ENCODE data around the gene XPO5. TPM values are rescaled to one million over a fixed set of nuclear protein-coding genes. Genes with fewer than 3 reads are reported as not detected.

Gene XPO5
- total RNA-seq, 1 experiment from 2014 or later = 57.9 TPM

DNA sequence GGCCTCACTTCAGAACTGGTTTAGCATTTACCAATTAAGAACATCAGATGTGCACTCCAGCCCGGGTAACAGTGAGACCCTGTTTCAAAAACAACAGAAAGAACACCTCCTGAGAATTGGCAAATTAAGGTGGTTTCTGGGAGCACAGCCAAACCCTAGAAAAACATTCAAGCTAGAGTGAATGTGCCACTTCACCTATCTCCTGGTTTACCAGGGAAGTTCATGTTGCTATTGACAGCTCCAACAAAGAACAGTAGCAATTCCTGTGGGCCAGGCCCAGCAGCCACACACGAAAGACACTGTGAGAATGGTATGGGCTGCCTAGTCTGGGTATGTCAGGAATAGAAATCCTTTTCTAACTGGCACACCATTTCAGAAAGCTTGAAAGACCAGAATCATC is 54.0 kb downstream of the XPO5 start:
- Histone ChIP-seq H3K79me2 (ENCODE audit: low read length) (peaks cover 31% of the 10 kb centered on the region), H3K36me3 (ENCODE audit: insufficient read depth, low read length) (peaks cover 66% of the 10 kb centered on the region), H2AFZ (ENCODE audit: low read length) (no peak overlapping the region), H3K4me3 (ENCODE audit: low read length) (no peak overlapping the region), H3K27ac (ENCODE audit: low read length) (no peak overlapping the region), H4K20me1 (ENCODE audit: insufficient read depth, low read depth, low read length) (no peaks in the 10 kb centered on the region; the same call in 1 of the 2 replicates), H3K9ac (ENCODE audit: low read length) (no peak overlapping the region), H3K4me2 (ENCODE audit: low read depth, low read length, poor library complexity, severe bottlenecking) (no peak overlapping the region), H3K9me3 (ENCODE audit: low read length) (no peaks in the 10 kb centered on the region), H3K9me2 (replicated peaks; ENCODE audit: insufficient read depth, low read length) (no peaks in the 10 kb centered on the region), H3K27me3 (ENCODE audit: low read length) (no peaks in the 10 kb centered on the region), H3K4me1 (ENCODE audit: low read length) (peaks cover 14% of the 10 kb centered on the region)
- no peak for DNase-seq

- H4K20me1 ChIP-seq (ENCODE audit: insufficient read depth, low read depth, low read length) = no peaks in the 10 kb centered on the region
- H3K9me3 ChIP-seq (ENCODE audit: low read length) = no peaks in the 10 kb centered on the region
- H3K4me1 ChIP-seq (ENCODE audit: low read length) = peaks cover 24% of the 10 kb centered on the region
- H3K9me2 ChIP-seq (replicated peaks; ENCODE audit: insufficient read depth, low read length) = no peaks in the 10 kb centered on the region
- no peak overlapping the region for H3K4me2 ChIP-seq (ENCODE audit: low read depth, low read length, poor library complexity, severe bottlenecking)
- no peak overlapping the region for H3K27ac ChIP-seq (ENCODE audit: low read length)
- H3K9ac ChIP-seq (ENCODE audit: low read length) = no peak overlapping the region
- H3K27me3 ChIP-seq (ENCODE audit: low read length) = no peaks in the 10 kb centered on the region
- no peak overlapping the region for H2AFZ ChIP-seq (ENCODE audit: low read length)
- peaks cover 47% of the 10 kb centered on the region for H3K79me2 ChIP-seq (ENCODE audit: low read length)
- no peak overlapping the region for H3K4me3 ChIP-seq (ENCODE audit: low read length)
- H3K36me3 ChIP-seq (ENCODE audit: insufficient read depth, low read length) = peaks cover 58% of the 10 kb centered on the region
- no peak for DNase-seq
Observed at GRCh38 chr6:43520097-43520496, 55.7 kb downstream of the XPO5 start.

DNA sequence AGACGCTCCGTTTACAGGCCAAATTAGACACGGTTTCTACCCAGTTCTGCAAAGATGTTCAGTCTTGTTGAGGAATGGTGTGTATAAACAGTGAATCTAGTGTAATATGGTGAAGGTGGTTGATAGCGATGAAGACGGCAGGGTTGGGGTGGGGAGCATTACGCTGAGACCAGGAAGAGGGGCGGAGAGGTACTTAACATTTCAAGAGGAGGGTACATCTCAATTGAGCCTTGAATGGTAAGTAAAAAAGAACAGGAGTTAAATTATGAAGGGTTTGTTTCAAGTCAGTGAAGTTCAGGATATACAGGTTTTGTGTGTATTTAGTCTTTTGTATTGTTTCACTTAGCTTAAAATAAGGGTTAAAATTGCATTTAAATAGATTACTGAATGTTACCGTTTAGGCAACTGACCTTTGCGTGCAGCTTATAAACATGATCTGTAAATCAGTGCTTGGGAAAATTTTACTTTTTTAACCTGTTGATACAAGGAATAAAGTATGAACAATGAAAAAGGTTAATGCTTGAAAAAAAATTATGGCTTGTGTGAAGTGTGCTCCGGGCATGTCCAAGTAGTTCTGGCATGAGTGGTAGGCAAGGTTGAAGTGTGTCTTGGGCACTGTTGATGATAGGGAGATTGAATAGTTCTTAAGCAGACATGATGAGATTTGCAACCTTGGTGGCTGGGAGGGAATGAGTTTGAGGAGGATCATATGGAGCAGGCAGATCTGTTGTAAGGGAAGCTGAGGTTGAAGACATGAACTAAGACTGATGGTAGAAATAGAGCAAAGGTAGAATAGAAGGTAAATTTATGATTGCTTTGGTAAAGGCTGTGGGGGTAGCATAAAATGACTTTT is 58.1 kb downstream of the XPO5 start:
- peak overlapping the region; percentile 79 for H3K4me2 ChIP-seq (ENCODE audit: low read depth, low read length, poor library complexity, severe bottlenecking)
- peaks cover 42% of the 10 kb centered on the region for H3K36me3 ChIP-seq (ENCODE audit: insufficient read depth, low read length)
- H3K27ac ChIP-seq (ENCODE audit: low read length) = peak overlapping the region; percentile 45; the same call in 1 of the 2 replicates
- H4K20me1 ChIP-seq (ENCODE audit: insufficient read depth, low read depth, low read length) = no peaks in the 10 kb centered on the region
- 0 out of 2 replicates have a peak overlapping the region, but pooled peaks have one; percentile 2 for H2AFZ ChIP-seq (ENCODE audit: low read length)
- H3K79me2 ChIP-seq (ENCODE audit: low read length) = peaks cover 52% of the 10 kb centered on the region
- no peaks in the 10 kb centered on the region for H3K27me3 ChIP-seq (ENCODE audit: low read length)
- peak overlapping the region; percentile 83 for H3K4me3 ChIP-seq (ENCODE audit: low read length)
- H3K9me3 ChIP-seq (ENCODE audit: low read length) = no peaks in the 10 kb centered on the region
- H3K9me2 ChIP-seq (replicated peaks; ENCODE audit: insufficient read depth, low read length) = no peaks in the 10 kb centered on the region
- peak; percentile 70 for DNase-seq
- H3K4me1 ChIP-seq (ENCODE audit: low read length) = peaks cover 24% of the 10 kb centered on the region
- peak overlapping the region; percentile 84 for H3K9ac ChIP-seq (ENCODE audit: low read length)

DNA sequence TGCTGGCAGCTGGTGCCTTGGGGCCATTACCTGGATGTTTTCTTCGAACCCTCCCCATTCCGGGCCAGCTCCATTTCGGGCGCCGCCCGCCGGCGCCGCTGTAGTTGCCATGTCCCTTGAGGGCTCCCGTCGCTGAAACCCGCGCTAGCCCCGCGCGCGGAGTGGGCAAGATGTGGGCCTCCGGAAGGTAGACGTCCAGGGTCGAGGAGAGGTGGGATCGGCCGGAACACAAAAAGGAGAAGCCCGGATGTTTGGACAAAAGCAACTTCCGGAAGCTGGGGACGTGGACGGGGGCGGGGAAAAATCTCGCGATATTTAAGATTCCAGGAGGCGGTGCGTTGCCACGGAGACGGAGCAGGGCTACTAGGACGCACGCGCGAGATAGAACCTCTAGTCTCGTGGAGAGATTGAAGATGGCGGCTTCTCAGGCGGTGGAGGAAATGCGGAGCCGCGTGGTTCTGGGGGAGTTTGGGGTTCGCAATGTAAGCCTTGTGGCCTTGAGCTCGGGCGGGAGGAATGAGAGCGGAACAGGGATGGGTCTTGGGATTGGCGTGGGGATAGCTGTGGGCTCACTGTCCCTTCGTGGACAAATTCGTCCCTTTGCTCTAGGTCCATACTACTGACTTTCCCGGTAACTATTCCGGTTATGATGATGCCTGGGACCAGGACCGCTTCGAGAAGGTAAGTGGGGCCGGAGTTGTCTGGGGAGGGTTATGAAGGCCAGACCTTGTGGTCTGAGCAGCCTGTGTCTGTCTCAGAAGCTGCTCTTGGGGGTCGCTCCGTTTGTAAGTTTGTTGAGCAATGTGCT is 58.9 kb downstream of the XPO5 start, which contains the start of the genes POLR1C and YIPF3:
Gene POLR1C (plus strand): TSS at position 393 of the 808 bp plus-strand sequence. CDS start 21 bp downstream, at position 414.
Gene YIPF3 (minus strand): TSS at position 230 of the 808 bp plus-strand sequence. CDS start 119 bp downstream, at position 111.
- peaks cover 34% of the 10 kb centered on the region for H3K36me3 ChIP-seq (ENCODE audit: insufficient read depth, low read length)
- peak within 1 kb of the TSS; percentile 90 for H3K4me2 ChIP-seq (ENCODE audit: low read depth, low read length, poor library complexity, severe bottlenecking)
- peak within 1 kb of the TSS; percentile 83 for H3K4me3 ChIP-seq (ENCODE audit: low read length)
- peak within 1 kb of the TSS; percentile 50 for H3K27ac ChIP-seq (ENCODE audit: low read length)
- H3K9me2 ChIP-seq (replicated peaks; ENCODE audit: insufficient read depth, low read length) = no peaks in the 10 kb centered on the region
- peak within 1 kb of the TSS; percentile 84 for H3K9ac ChIP-seq (ENCODE audit: low read length)
- no peaks in the 10 kb centered on the region for H4K20me1 ChIP-seq (ENCODE audit: insufficient read depth, low read depth, low read length)
- peaks cover 52% of the 10 kb centered on the region for H3K79me2 ChIP-seq (ENCODE audit: low read length)
- H2AFZ ChIP-seq (ENCODE audit: low read length) = peak within 1 kb of the TSS; percentile 31; the same call in 1 of the 2 replicates
- peak; percentile 100 for DNase-seq
- no peaks in the 10 kb centered on the region for H3K27me3 ChIP-seq (ENCODE audit: low read length)
- peaks cover 24% of the 10 kb centered on the region for H3K4me1 ChIP-seq (ENCODE audit: low read length)
- H3K9me3 ChIP-seq (ENCODE audit: low read length) = no peaks in the 10 kb centered on the region

DNA sequence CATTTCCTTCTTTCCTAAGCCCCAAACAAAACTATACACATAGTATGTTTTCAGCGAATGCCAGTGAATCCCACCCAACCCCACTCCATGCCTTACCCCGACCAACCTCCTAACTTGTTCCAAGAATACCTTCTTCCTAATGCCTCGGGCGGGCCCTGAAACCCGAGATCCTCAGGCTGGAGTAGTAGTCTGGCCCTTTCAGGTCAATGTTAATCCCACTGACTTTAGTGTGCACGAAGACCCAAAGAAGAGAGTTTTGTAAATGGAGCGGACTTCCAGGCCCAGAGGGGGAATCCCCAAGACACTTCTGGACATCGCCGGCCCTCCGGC is 59.5 kb downstream of the XPO5 start:
- Histone ChIP-seq H2AFZ (ENCODE audit: low read length) (peak overlapping the region; percentile 31; the same call in 1 of the 2 replicates), H4K20me1 (ENCODE audit: insufficient read depth, low read depth, low read length) (no peaks in the 10 kb centered on the region), H3K36me3 (ENCODE audit: insufficient read depth, low read length) (peaks cover 28% of the 10 kb centered on the region)

GRCh38 chr6:43515808-43516207 is 60.0 kb downstream of the XPO5 start:
- Histone ChIP-seq H4K20me1 (ENCODE audit: insufficient read depth, low read depth, low read length) (no peaks in the 10 kb centered on the region), H3K4me3 (ENCODE audit: low read length) (peak overlapping the region; percentile 83), H3K4me2 (ENCODE audit: low read depth, low read length, poor library complexity, severe bottlenecking) (peak overlapping the region; percentile 90), H3K9me3 (ENCODE audit: low read length) (no peaks in the 10 kb centered on the region), H3K9ac (ENCODE audit: low read length) (peak overlapping the region; percentile 84), H3K79me2 (ENCODE audit: low read length) (peaks cover 52% of the 10 kb centered on the region), H3K27me3 (ENCODE audit: low read length) (no peaks in the 10 kb centered on the region), H3K36me3 (ENCODE audit: insufficient read depth, low read length) (peaks cover 24% of the 10 kb centered on the region), H3K9me2 (replicated peaks; ENCODE audit: insufficient read depth, low read length) (no peaks in the 10 kb centered on the region), H3K4me1 (ENCODE audit: low read length) (peaks cover 24% of the 10 kb centered on the region), H2AFZ (ENCODE audit: low read length) (no peak overlapping the region), H3K27ac (ENCODE audit: low read length) (no peak overlapping the region)
- DNase-seq = no peak

More for the DNA sequence above, 59.5 kb downstream of the XPO5 start:
- Histone ChIP-seq H3K79me2 (ENCODE audit: low read length) (peaks cover 52% of the 10 kb centered on the region), H3K4me3 (ENCODE audit: low read length) (peak overlapping the region; percentile 83), H3K9me2 (replicated peaks; ENCODE audit: insufficient read depth, low read length) (no peaks in the 10 kb centered on the region), H3K9ac (ENCODE audit: low read length) (peak overlapping the region; percentile 84), H3K4me2 (ENCODE audit: low read depth, low read length, poor library complexity, severe bottlenecking) (peak overlapping the region; percentile 90), H3K27ac (ENCODE audit: low read length) (peak overlapping the region; percentile 50), H3K27me3 (ENCODE audit: low read length) (no peaks in the 10 kb centered on the region), H3K4me1 (ENCODE audit: low read length) (peaks cover 24% of the 10 kb centered on the region), H3K9me3 (ENCODE audit: low read length) (no peaks in the 10 kb centered on the region)
- DNase-seq = no peak

DNA sequence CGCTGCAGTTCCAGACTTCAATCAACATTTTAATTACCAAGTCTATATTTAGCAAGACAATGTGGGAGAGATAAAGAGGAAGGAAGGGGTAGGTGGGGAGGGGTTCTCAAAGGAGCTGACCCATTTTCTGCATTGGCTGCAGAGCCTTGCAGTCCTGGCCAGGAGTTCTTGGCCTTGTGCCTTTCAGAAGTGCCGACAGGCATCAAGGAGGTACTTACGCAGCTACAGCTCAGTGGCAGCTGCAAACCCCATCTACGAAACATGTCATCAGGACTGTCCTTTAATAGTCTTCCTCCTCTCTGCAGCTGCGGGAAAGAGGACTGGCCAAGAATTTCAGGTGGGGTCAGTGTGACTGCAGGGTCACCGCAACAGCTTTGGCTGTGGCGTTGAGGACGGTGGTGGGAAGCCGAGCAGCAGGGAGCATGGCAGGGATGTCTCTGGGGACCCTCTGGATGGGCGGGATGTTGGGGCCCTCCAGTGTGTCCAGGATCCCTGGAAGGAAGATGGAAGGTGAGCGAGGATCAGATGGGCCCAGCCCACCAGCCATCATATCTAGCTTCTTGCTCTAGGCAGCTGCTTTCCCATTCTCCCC is 63.9 kb downstream of the XPO5 start:
- Histone ChIP-seq H3K9me3 (ENCODE audit: low read length) (no peaks in the 10 kb centered on the region), H3K4me2 (ENCODE audit: low read depth, low read length, poor library complexity, severe bottlenecking) (no peak overlapping the region), H2AFZ (ENCODE audit: low read length) (no peak overlapping the region), H3K27ac (ENCODE audit: low read length) (no peak overlapping the region), H4K20me1 (ENCODE audit: insufficient read depth, low read depth, low read length) (no peaks in the 10 kb centered on the region), H3K9me2 (replicated peaks; ENCODE audit: insufficient read depth, low read length) (no peaks in the 10 kb centered on the region), H3K79me2 (ENCODE audit: low read length) (peaks cover 22% of the 10 kb centered on the region), H3K4me3 (ENCODE audit: low read length) (no peak overlapping the region), H3K9ac (ENCODE audit: low read length) (no peak overlapping the region), H3K4me1 (ENCODE audit: low read length) (peaks cover 32% of the 10 kb centered on the region), H3K36me3 (ENCODE audit: insufficient read depth, low read length) (peaks cover 3% of the 10 kb centered on the region; the same call in 1 of the 2 replicates), H3K27me3 (ENCODE audit: low read length) (no peaks in the 10 kb centered on the region)
- DNase-seq = no peak
